GM11168 (cell line): ENCODE measurements around the gene SLC25A14.
"Not testable (repeated sequence)": the region's sequence is repeated elsewhere in the genome, so short reads cannot be mapped to it uniquely, and the experiment has no call there.

ENCODE experiments used
- in situ Hi-C: fragments of 300-500 bp; cut with MboI; formaldehyde crosslinking; loops from one replicate; pipeline ENCODE4 v1.12.0; 2022; ENCODE audit warnings: low sequenced_read_pairs; ENCODE audit not compliant: unreplicated experiment

Gene SLC25A14, protein sequence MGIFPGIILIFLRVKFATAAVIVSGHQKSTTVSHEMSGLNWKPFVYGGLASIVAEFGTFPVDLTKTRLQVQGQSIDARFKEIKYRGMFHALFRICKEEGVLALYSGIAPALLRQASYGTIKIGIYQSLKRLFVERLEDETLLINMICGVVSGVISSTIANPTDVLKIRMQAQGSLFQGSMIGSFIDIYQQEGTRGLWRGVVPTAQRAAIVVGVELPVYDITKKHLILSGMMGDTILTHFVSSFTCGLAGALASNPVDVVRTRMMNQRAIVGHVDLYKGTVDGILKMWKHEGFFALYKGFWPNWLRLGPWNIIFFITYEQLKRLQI

DNA sequence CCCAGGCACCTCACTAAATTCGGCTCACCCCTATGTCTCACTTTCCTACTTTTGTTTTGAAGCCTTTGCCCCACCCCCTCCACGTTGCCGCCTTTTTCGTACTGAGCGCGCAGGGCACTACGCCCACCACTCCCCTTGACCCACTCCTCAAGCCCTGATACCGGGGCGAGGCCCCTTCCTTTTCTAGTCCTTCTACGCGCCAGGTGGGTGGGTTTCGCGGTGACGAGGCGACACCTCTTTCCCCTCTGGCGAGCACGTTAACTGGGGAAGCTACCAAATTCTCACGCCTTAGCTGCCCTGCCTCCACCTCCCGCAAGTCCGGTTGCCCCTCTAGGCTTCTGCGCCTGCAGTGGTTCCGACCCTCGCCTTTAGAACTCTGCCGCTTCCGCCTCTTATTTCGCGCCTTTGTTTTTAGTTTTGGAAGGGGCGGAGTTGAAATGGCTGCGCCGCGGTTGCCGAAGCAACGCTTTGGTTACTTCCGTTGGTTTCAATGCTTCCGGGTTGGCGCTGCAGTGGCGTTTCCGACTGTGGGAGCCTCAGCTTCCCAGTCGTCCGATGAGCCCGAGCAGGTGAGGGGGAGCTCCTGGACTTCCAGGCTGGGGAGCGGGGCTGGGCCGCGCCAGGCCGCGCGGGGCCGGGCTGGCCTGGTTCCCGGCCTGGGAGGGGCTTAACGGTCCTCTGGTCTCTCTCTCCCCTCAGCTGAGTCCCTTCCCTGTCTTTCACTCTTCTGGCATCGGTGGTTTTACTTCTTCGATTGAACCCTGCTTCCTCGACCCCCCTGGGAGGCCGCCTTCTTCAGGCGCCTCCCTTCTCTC is at the start of gene SLC25A14:
Gene SLC25A14 (plus strand): TSS at position 512 of the 815 bp plus-strand sequence. CDS start 360 bp downstream, outside the sequence.
- in situ Hi-C loops: loop anchor here (25.0 kb wide), 1 partner anchor 573 kb away; the partner anchor contains the start of gene ENOX2

DNA sequence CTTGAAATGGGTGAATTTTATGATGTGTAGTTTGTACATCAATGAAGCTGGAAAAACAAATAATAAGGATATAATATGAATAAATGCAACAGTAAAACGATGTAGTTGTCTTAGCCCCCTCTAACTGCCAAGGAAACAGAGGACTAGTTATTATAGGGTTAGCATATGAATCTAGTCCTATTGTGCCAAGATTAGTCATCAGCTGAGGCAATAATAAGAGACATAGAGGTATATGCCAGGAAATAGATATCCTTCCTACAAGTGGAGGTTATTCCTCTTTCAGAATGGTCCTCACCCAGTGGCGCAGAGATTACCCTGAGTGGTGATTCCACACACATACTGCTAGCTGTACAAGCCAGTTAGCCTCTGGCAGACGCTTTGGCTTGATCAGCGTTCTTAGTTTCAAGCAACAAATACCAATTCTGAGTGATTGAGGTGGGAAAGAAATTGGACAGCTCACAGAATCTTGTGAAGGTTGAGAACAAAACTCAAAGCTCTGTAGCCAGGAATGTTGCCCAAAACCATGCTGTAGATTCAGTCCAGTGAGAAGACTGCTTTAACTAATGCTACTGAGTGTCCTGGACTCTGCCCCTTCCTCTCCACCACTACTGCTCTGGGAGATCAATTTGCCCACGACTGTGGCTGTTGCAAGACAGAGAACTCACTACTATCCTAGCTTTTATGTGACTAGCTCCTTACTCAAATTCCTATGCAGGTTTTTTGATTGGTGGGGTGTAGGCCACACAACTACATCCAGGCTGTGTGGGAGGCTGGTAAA is 44.0 kb upstream of the SLC25A14 start:
- in situ Hi-C loops: no loop called here

DNA sequence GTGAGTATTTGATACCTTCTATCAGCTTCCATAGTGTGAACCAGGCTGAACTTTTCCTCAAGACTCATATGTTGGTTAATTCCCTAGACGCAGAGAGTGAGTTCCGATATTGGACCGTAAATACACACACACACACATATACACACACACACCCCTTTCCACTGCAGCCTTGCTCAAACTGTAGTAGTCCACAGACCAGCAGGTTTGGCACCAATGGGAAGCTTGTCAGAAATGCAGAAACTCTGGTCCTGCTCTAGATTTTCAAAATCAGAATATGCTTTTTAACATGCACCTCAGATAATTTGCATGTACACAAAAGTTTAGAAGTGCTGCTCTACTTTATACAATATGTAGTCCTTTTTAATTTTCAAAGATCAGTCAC is 43.4 kb upstream of the SLC25A14 start:
- in situ Hi-C loops: no loop called here

DNA sequence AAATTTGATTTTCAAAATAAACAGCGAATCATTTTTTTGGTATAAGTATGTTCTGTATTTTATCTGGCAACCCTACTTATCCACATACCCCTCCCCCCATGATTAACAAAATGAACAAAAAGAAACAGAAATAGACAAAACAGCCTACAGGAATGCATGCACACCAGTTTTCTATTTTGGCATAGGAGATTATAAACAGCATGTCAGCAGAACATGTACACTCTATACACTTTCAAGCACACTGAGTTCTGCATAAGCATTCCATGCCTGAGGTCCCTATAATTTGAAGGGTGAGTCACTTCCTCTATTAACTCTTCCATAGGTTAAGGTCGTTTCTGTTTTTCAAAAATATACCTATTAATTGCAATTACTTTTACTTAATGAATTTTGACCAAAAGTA is 43.0 kb upstream of the SLC25A14 start:
- in situ Hi-C loops: no loop called here

DNA sequence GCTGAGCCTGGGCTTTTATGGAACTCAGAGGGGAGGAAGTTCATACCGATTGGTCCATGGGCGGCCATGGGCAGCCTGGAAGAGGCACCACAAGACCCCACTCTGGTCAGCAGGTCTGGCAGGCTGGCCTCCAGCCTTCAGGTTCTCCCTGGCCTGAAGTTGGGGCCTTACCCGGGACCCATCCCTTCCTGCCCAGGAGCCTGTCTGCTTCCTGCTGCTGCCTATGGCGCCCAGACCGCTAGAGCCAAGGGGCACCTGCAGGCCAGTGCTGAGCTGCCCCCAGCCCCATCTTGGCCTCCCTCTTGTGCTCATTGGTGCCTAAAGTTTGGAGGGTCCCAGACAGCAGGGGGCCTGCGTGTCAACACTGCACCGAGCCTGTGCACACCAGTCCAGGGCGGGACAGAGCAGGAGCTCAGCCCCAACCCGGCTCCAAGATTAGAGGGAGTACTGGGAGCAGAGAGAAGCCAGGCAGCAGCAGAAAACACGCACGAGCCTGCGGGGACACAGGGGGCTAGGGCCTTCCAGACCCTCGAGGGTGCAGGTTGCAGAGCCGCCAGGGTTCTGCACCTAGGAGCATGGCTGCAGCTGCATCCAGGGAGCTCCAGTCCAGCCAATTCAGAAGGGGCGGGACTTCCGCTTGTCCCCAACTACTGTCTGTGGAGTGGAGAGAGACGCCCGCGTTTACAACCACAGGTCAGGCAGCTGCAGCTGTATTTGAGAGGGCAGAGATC is 40.3 kb upstream of the SLC25A14 start:
- in situ Hi-C loops: no loop called here

DNA sequence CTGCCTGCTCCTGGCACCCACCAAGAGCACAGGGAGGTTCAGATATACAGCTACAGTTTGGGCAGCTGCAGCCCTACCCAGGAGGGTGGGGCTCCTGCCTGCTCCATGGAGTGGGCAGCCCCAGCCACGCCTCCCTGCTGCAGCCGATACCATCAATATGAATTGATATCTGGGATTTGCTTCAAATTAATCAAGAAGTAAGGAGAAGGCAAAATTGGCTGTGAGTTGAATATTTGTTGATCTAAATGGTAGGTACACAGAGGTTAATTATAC is 39.8 kb upstream of the SLC25A14 start:
- in situ Hi-C loops: no loop called here

DNA sequence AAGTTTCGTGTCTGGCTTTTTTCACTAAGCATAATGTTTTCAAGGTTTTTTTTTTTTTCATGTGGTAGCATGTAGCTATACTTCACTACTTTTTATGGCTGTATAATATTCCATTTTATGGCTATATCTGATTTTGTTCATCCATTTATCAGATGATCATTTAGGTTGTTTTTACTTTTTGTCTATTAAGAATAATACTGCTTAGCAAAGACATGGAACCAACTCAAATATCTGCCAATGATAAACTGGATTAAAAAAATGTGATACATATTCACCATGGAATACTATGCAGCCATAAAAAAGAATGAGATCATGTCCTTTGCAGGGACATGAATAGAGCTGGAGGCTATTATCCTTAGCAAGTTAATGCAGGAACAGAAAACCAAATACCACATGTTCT is 38.3 kb upstream of the SLC25A14 start:
- in situ Hi-C loops: no loop called here

DNA sequence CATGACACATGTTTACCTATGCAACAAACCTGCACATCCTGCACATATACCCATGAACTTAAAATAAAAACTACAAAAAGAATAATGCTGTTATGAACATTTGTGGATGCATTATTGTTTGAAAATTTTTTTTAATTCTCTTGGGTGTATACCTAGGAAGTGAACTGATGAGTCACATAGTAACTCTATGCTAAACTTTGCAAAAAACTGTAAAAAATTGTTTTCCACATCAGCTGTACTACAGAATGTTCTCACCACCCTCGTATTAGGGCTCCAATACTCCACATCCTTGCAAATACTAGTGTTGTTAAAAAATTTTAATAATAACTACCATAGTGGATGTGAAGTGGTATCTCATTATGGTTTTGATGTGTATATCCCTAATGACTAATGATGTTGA is 37.7 kb upstream of the SLC25A14 start:
- in situ Hi-C loops: no loop called here

DNA sequence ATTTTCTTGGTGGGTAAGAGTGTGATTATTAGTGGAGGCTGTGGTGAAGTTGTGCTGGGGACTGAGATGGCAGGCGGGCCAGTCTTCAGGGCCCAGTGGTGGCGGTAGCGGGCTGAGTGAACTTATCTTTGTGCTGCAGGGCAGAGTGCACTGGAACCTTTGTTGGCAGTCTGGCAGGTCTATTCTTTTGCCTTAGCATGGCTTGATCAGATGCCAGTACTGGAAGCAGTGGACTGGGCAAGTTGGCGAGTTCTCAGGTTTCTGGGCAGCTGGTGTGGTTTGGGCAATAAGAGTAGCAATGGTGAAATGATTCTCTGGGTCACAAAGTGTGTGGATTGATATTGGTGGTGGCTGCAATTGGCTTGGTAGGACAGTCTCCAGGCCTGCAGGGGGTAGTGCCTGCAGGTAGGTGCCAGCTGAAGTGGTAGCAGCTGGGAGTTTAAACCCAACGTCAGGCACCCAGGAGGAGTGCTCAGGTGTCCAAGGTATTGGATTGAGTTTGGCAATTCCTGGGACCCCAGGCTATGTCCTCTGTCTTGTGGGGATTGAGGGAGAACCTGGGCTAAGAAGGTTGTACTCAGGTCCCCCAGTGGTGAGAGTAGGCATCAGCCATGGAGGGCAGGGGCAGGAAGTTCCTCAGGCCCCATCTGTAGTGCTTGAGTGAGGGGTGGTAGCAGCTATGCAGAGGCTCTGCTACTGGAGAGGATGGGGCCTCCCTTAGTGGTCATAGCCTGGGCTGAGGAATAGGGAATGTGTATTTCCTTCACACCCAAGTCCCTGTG is 34.9 kb upstream of the SLC25A14 start:
- in situ Hi-C loops: no loop called here

DNA sequence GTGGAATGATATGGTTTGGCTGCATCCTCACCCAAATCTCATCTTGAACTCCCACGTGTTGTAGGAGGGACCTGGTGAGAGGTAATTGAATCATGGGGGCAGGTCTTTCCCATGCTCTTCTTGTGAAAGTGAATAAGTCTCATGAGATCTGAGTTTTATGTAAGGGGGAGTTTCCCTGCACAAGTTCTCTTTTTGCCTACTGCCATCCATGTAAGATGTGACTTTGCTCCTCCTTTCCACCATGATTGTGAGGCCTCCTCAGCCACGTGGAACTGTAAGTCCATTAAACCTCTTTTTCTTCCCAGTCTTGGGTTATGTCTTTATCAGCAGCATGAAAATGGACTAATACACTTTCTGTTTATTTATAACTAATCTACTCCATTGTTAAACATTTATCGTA is 19.8 kb upstream of the SLC25A14 start:
- in situ Hi-C loops: not testable (repeated sequence)

DNA sequence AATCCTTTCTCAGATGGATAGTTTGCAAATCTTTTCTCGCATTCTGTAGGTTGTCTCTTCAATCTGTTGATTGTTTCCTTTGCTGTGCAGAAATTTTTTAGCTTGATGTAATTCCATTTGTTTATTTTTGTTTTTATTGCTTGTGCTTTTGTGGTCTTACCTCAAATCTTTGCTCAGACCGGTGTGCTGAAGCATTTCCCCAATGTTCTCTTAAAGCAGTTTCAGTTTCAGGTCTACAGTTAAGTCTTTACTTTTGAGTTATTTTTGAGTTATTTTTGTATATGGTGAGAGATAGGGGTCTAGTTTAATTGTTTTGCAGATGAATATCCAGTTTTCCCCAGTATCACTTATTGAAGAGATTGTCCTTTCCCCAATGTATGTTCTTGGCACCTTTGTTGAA is 18.2 kb upstream of the SLC25A14 start:
- in situ Hi-C loops: no loop called here

DNA sequence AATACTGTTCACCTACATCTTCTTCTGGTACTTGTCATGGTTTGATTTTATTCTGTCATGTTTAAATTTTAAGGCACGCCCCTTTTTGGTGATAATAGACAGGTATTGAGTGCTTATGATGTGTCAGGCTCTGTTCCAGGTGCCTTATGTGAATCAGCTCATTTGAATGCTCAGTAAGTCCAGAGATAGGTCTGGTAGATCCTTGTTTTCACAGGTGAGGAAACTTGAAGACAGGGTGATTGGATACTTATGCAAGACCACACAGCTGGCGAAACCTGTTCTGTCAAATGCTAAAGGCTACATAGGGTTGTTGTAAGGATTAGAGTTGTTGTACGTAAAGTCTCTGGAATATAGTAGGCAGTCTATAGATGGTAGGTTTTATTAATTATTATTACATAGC is 9.6 kb upstream of the SLC25A14 start:
- in situ Hi-C loops: loop anchor here (25.0 kb wide), 1 partner anchor 582 kb away; the partner anchor contains the start of gene ENOX2

DNA sequence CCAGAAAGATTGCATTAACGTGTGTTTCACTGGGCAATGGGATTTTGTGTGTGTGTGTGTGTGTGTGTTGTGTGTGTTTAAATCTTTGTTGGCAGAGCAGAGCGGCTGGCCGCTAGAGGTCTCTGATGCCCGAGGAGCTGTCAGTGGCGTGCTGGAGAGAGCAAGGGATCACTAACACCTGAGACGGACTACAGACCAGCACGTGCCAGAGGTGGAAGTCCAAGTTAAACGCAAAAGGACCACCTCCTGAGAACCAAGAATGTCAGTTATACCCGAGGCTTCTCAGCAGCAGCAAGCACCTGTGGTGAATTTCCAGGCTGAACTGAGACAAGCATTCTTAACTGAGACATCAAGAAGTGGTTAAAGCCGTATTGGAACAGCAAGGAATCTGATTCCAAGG is 9.0 kb upstream of the SLC25A14 start:
- in situ Hi-C loops: loop anchor here (25.0 kb wide), 1 partner anchor 582 kb away; the partner anchor contains the start of gene ENOX2

DNA sequence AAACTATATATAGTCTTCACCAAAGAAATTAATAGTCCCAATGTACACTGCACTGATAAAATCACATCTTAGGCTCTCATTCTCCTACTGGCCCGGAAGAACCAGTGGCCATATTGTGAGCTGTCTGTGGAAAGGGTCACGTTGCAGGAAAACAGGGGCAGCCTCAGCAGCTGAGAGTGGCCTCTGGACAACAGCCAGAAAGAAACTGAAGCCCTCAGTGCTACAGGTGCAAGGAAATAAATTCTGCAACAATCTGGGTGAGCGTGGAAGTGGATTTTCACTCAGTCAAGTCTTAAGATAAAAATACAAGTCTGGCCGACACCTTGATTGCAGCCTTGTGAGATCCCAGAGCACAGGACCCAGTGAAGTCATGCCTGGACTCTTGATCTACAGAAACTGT is 3.2 kb upstream of the SLC25A14 start:
- in situ Hi-C loops: loop anchor here (25.0 kb wide), 1 partner anchor 576 kb away; the partner anchor contains the start of gene ENOX2

DNA sequence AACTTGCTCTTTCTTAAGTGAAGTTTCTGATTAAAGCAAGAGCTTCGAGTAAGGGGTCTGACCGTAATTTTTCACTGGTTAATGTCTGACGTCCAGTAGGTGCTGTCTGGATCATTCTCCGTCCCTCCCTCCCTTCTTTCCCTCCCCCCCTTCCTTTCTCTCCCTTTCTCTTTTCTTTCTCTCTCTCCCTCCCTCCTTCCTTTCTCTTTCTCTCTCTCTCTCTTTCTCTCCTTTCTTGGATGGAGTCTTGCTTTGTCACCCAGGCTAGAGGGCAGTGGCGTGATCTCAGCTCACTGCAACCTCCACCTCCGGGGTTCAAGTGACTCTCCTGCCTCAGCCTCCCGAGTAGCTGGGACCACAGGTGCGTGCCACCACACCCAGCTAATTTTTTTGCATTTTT is 850 bp upstream of the SLC25A14 start:
- in situ Hi-C loops: loop anchor here (25.0 kb wide), 1 partner anchor 573 kb away; the partner anchor contains the start of gene ENOX2

DNA sequence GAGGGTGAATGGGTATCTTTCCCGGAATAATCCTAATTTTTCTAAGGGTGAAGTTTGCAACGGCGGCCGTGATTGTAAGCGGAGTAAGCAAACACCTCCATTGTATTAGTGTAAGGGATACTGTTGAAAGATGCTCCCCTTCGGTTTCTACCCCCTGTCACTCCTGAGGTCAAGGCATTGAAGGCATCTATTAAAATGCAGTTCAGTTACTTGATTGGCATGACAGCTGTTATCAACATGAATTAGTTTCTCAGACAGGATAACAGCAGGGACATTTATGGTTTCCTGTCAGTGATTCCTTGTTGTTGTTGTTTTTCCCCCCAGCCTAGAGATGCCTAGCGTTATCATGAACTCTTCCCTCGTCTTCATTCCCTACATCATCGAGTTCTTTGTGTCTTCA is 552 bp downstream of the SLC25A14 start:
- in situ Hi-C loops: loop anchor here (25.0 kb wide), 1 partner anchor 572 kb away; the partner anchor contains the start of gene ENOX2

DNA sequence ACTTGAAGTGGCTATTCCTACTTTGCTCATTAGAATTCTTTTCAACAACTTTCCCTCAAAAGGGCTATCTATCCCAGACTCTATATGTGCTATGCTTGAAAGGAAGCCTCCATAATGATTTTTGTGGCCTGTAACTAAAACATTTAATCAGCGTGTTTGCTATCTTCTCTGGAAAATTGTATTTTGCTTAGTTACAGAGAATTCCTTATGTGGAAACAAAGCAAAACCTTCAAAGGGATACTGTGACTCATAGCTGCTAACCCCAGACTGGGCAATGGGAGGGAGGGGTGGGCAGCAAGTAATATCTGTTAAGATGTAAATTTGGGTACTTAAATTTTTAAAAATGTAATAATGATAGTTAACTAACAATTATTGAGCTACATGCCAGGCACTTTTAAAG is 3.7 kb downstream of the SLC25A14 start:
- in situ Hi-C loops: loop anchor here (25.0 kb wide), 1 partner anchor 569 kb away; the partner anchor contains the start of gene ENOX2

DNA sequence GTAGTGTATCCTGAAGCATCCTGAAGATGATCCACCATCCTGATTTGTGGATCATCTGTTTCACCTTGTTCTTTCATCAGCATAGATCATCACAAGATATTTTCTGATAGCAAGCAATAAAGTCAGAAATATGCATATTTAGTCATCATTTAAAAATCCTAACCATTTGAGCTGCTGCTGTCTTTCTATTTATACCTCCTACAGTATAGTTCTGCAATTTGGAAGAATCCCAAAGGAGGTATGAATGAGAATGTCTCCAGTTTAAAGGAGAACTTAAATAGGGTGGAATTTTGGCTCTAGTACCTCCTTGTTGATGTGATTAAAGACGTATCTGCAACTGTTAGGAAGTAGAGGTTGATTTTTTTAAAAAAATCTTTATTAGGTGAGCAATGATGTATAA is 7.6 kb downstream of the SLC25A14 start:
- in situ Hi-C loops: loop anchor here (25.0 kb wide), 1 partner anchor 565 kb away; the partner anchor contains the start of gene ENOX2

DNA sequence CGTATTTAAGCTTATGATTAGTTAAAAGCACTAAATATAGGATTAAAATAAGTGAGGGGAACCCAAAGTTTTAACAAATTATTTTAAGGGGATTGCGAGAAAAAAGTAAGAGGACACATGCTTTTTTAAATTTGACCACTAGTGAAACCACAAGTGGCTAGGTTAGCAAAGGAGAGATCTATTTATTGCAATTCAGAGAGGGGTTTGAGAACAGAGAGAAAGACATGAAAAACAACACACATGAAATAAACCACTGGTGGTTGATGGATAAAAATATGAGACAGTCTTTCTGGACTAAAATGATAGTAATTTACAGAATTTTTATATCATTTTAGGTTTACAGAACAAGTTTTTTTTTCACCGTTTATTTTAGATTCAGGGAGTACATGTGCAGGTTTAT is 11.8 kb downstream of the SLC25A14 start:
- in situ Hi-C loops: no loop called here
